Mesenchymal stem cell (in vitro differentiated cells and primary cell): ENCODE results near the gene CD8A.
A peak's percentile ranks its signal among the peaks of the same experiment; 100 is the strongest.

Experiments
- DNase-seq: peaks from one replicate; pipeline ENCODE4 v3.0.0-alpha.2; 2013
- H2AFZ ChIP-seq: one replicate; pipeline ENCODE4 v1.6.1; 2013; ENCODE audit warnings: low read depth, mild to moderate bottlenecking, control low read depth, inconsistent platforms, low read length, moderate library complexity
- H2AK5ac ChIP-seq: 2 replicates; pipeline ENCODE4 v1.6.1; 2013; ENCODE audit warnings: low read length, moderate library complexity, mild to moderate bottlenecking, inconsistent platforms; ENCODE audit not compliant: severe bottlenecking
- H2BK120ac ChIP-seq: one replicate; pipeline ENCODE4 v1.6.1; 2013; ENCODE audit warnings: low read depth, mild to moderate bottlenecking, inconsistent platforms, low read length, moderate library complexity
- H2BK12ac ChIP-seq, 2 experiments: one replicate each; pipeline ENCODE4 v1.6.1; 2013; ENCODE audit warnings: inconsistent platforms in 2 of 2, low read length in 2 of 2, mild to moderate bottlenecking in 2 of 2, moderate library complexity in 2 of 2, control low read depth in 1 of 2
- H2BK15ac ChIP-seq: one replicate; pipeline ENCODE4 v1.6.1; 2013; ENCODE audit warnings: mild to moderate bottlenecking, low read depth, inconsistent platforms; ENCODE audit not compliant: poor library complexity, severe bottlenecking
- H2BK5ac ChIP-seq: 2 replicates; pipeline ENCODE4 v1.6.1; 2013; ENCODE audit warnings: low read depth, mild to moderate bottlenecking, low read length, control low read depth, inconsistent platforms; ENCODE audit not compliant: poor library complexity, severe bottlenecking
- H3K14ac ChIP-seq, 2 experiments: one replicate each; pipeline ENCODE4 v1.6.1; 2013; ENCODE audit warnings: inconsistent platforms in 2 of 2, low read length in 2 of 2, control low read depth in 1 of 2, mild to moderate bottlenecking in 1 of 2, moderate library complexity in 1 of 2
- H3K18ac ChIP-seq, 2 experiments: one replicate each; pipeline ENCODE4 v1.6.1; 2013; ENCODE audit warnings: inconsistent platforms in 2 of 2, low read length in 2 of 2, control low read depth in 1 of 2, low read depth in 1 of 2, mild to moderate bottlenecking in 1 of 2
- H3K23ac ChIP-seq, 2 experiments: one replicate each; pipeline ENCODE4 v1.6.1; 2013; ENCODE audit warnings: inconsistent platforms in 2 of 2, low read length in 2 of 2, mild to moderate bottlenecking in 2 of 2, moderate library complexity in 2 of 2, control low read depth in 1 of 2
- H3K27ac ChIP-seq: 2 replicates; pipeline ENCODE4 v1.5.1; 2013; ENCODE audit warnings: mild to moderate bottlenecking, moderate library complexity, low read length, control low read depth, inconsistent platforms; ENCODE audit not compliant: poor library complexity, severe bottlenecking
- H3K27me3 ChIP-seq, 2 experiments: 2 replicates each; pipeline versions ENCODE4 v1.6.1 to v1.7.0; 2013; ENCODE audit warnings: low read length in 2 of 2, mild to moderate bottlenecking in 2 of 2, moderate library complexity in 2 of 2, control low read depth in 1 of 2, inconsistent platforms in 1 of 2; ENCODE audit not compliant: control insufficient read depth in 1 of 2, insufficient read depth in 1 of 2
- H3K36me3 ChIP-seq, 2 experiments: 2 replicates each; pipeline versions ENCODE4 v1.6.1 to v1.7.0; 2013; ENCODE audit warnings: low read length in 2 of 2, control low read depth in 1 of 2, inconsistent platforms in 1 of 2, low read depth in 1 of 2, mild to moderate bottlenecking in 1 of 2; ENCODE audit not compliant: insufficient read depth in 2 of 2, control insufficient read depth in 1 of 2
- H3K4ac ChIP-seq, 2 experiments: one replicate each; pipeline ENCODE4 v1.6.1; 2013; ENCODE audit warnings: inconsistent platforms in 2 of 2, low read length in 2 of 2, mild to moderate bottlenecking in 2 of 2, moderate library complexity in 2 of 2, control low read depth in 1 of 2, low read depth in 1 of 2
- H3K4me1 ChIP-seq: 2 replicates; pipeline ENCODE4 v1.6.1; 2013; ENCODE audit warnings: low read depth, low read length, control low read depth; ENCODE audit not compliant: control insufficient read depth, insufficient read depth
- H3K4me2 ChIP-seq: 2 replicates; pipeline ENCODE4 v1.6.1; 2013; ENCODE audit warnings: low read length, mild to moderate bottlenecking, inconsistent platforms; ENCODE audit not compliant: poor library complexity, severe bottlenecking
- H3K4me3 ChIP-seq, 2 experiments: 2 replicates each; pipeline versions ENCODE4 v1.5.1 to v1.7.0; 2013; ENCODE audit warnings: low read length in 2 of 2, mild to moderate bottlenecking in 2 of 2, control low read depth in 1 of 2, low read depth in 1 of 2; ENCODE audit not compliant: insufficient read depth in 1 of 2
- H3K79me1 ChIP-seq: replicated peaks from 2 replicates; pipeline ENCODE4 v1.6.1; 2013; ENCODE audit warnings: mild to moderate bottlenecking, control low read depth, low read length, inconsistent platforms; ENCODE audit not compliant: poor library complexity, severe bottlenecking
- H3K9ac ChIP-seq: 2 replicates; pipeline ENCODE4 v1.7.0; 2013; ENCODE audit warnings: mild to moderate bottlenecking, low read length, moderate library complexity
- H3K9me3 ChIP-seq: 2 replicates; pipeline ENCODE4 v1.7.0; 2013; ENCODE audit warnings: mild to moderate bottlenecking, low read length; ENCODE audit not compliant: control insufficient read depth
- H4K8ac ChIP-seq: one replicate; pipeline ENCODE4 v1.6.1; 2013; ENCODE audit warnings: inconsistent platforms, mild to moderate bottlenecking, low read length, moderate library complexity
- H4K91ac ChIP-seq: one replicate; pipeline ENCODE4 v1.6.1; 2013; ENCODE audit warnings: mild to moderate bottlenecking, low read length, inconsistent platforms
- WGBS: methylation state at CpG from one replicate; pipeline ENCODE4 v1.1.7; 2013; ENCODE audit warnings: mixed read lengths; 5-methylcytosine and 5-hydroxymethylcytosine counted together

Gene CD8A

GRCh38 chr2:86781363-86781762 lies 9.3 kb downstream of the CD8A start:
- no peak overlapping the region for H3K23ac ChIP-seq

DNA sequence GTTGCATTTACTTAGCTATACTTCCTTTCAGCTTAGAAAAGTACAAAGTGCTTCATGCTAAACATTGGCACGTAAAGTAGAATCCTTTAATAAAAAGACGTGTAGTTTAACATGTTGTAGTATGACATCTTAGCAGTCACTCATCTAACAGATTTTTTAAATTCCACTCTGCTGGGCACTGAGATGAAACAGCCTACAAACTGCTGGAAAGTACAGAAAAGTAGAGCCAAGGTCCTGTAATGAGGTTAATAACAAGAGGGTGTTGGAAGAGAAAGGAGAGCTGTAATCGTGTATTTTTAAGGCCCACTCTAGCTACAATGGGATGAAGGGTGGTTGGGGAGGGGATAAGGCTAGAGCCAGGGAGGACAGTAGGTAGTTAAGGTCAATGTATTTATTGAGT lies 10.7 kb downstream of the CD8A start:
- Histone ChIP-seq H3K9ac (no peak overlapping the region), H3K27ac (no peak overlapping the region), H3K27me3 (peaks cover 16 to 18% of the 10 kb centered on the region in 2 experiments), H2AK5ac (no peak overlapping the region), H2BK5ac (no peak overlapping the region), H3K79me1 (no peaks in the 10 kb centered on the region), H3K4me2 (no peak overlapping the region), H3K18ac (no peak overlapping the region), H3K14ac (no peak overlapping the region), H3K23ac (no peak overlapping the region), H3K4me3 (no peak overlapping the region), H3K4ac (no peak overlapping the region), H3K9me3 (no peaks in the 10 kb centered on the region), H3K4me1 (no peaks in the 10 kb centered on the region), H2BK120ac (no peak overlapping the region), H2AFZ (no peak overlapping the region), H2BK12ac (no peak overlapping the region), H3K36me3 (peaks cover 4 to 18% of the 10 kb centered on the region in 2 experiments), H4K91ac (no peak overlapping the region), H4K8ac (no peak overlapping the region), H2BK15ac (no peak overlapping the region)
- no peak for DNase-seq
- 89% methylated on average over 1 of the region's 3 CpGs for WGBS

More at GRCh38 chr2:86781363-86781762, 9.3 kb downstream of the CD8A start:
- peaks cover 27 to 29% of the 10 kb centered on the region in 2 experiments for H3K27me3 ChIP-seq
- H3K4ac ChIP-seq = no peak overlapping the region
- WGBS = 97% methylated on average over 7 of the region's 9 CpGs
- no peak overlapping the region for H4K91ac ChIP-seq
- no peaks in the 10 kb centered on the region for H3K79me1 ChIP-seq
- peaks cover 4 to 5% of the 10 kb centered on the region in 2 experiments for H3K36me3 ChIP-seq
- no peak overlapping the region for H2AFZ ChIP-seq
- H3K4me3 ChIP-seq = no peak overlapping the region
- DNase-seq = no peak
- H3K14ac ChIP-seq = no peak overlapping the region
- no peaks in the 10 kb centered on the region for H3K4me1 ChIP-seq
- no peak overlapping the region for H4K8ac ChIP-seq
- H2BK12ac ChIP-seq = no peak overlapping the region
- no peak overlapping the region for H2BK120ac ChIP-seq
- H2AK5ac ChIP-seq = no peak overlapping the region
- no peak overlapping the region for H2BK15ac ChIP-seq
- no peaks in the 10 kb centered on the region for H3K9me3 ChIP-seq
- H3K9ac ChIP-seq = no peak overlapping the region
- no peak overlapping the region for H3K27ac ChIP-seq
- no peak overlapping the region for H2BK5ac ChIP-seq
- H3K18ac ChIP-seq = no peak overlapping the region
- no peak overlapping the region for H3K4me2 ChIP-seq

DNA sequence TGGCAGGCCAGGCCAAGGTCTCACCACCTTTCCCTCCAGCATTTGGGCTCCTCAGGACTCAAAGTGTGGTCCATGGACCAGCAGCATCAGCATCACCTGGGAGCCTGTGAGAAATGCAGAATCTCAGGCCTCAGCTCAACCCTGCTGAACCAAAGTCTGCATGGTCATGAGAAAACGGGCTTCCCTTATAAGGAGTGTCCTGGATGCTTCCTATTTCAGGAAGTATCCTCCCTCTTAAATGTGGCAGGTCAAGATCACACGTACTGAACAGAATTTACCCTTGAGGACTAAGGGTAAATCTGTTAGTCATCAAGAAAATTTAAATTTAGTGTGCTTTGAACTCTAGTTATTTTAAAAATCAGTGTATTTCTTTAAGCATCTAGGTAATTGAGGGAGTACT lies 11.8 kb downstream of the CD8A start:
- H4K91ac ChIP-seq = no peak overlapping the region
- no peak overlapping the region for H2BK15ac ChIP-seq
- no peak overlapping the region for H3K27ac ChIP-seq
- H3K18ac ChIP-seq = peak overlapping the region in 1 of 2 experiments; percentile 11
- WGBS = 77% methylated on average over 2 of the region's 2 CpGs
- H3K9ac ChIP-seq = no peak overlapping the region
- H3K4ac ChIP-seq = no peak overlapping the region
- no peaks in the 10 kb centered on the region for H3K9me3 ChIP-seq
- no peak overlapping the region for H2AK5ac ChIP-seq
- no peak overlapping the region for H3K4me3 ChIP-seq
- no peak for DNase-seq
- H2BK5ac ChIP-seq = no peak overlapping the region
- H3K14ac ChIP-seq = no peak overlapping the region
- peaks cover 8 to 18% of the 10 kb centered on the region in 2 experiments for H3K27me3 ChIP-seq
- no peak overlapping the region for H2AFZ ChIP-seq
- H3K4me1 ChIP-seq = no peaks in the 10 kb centered on the region
- no peak overlapping the region for H3K4me2 ChIP-seq
- no peak overlapping the region for H2BK120ac ChIP-seq
- no peak overlapping the region for H3K23ac ChIP-seq
- H4K8ac ChIP-seq = no peak overlapping the region
- peaks cover 7 to 28% of the 10 kb centered on the region in 2 experiments for H3K36me3 ChIP-seq
- no peak overlapping the region for H2BK12ac ChIP-seq
- H3K79me1 ChIP-seq = no peaks in the 10 kb centered on the region

GRCh38 chr2:86776532-86776931 lies 14.2 kb downstream of the CD8A start:
- 92% methylated on average over 3 of the region's 7 CpGs for WGBS
- Histone ChIP-seq H3K9me3 (no peaks in the 10 kb centered on the region), H3K4me3 (no peak overlapping the region), H3K27me3 (peaks cover 4 to 5% of the 10 kb centered on the region in 2 experiments), H2BK120ac (no peak overlapping the region), H2AK5ac (no peak overlapping the region), H3K4me2 (no peak overlapping the region), H3K27ac (no peak overlapping the region), H3K79me1 (no peaks in the 10 kb centered on the region), H3K9ac (no peak overlapping the region), H2BK12ac (no peak overlapping the region), H3K23ac (no peak overlapping the region), H4K8ac (no peak overlapping the region), H3K4ac (no peak overlapping the region), H2AFZ (no peak overlapping the region), H3K4me1 (peaks cover 2% of the 10 kb centered on the region), H3K18ac (no peak overlapping the region), H2BK5ac (no peak overlapping the region), H2BK15ac (no peak overlapping the region), H4K91ac (no peak overlapping the region), H3K14ac (no peak overlapping the region), H3K36me3 (peaks cover 13 to 48% of the 10 kb centered on the region in 2 experiments)
- no peak for DNase-seq
